Esophagus squamous epithelium (tissue), 5 donors: ENCODE results near the gene COLGALT1. TPM values are rescaled to one million over a fixed set of nuclear protein-coding genes. Genes with fewer than 3 reads are reported as not detected.

Experiments
- DNase-seq: peaks from one replicate; lab custom pipeline; 2025; lab: John Stamatoyannopoulos, UW
- H3K27ac ChIP-seq, 4 donors: fragments of 200-600 bp; sonication (generic); one replicate each; pipeline ENCODE4 v1.5.1; 2016 to 2019; ENCODE audit warnings: mild to moderate bottlenecking in 1 of 4
- H3K27me3 ChIP-seq, 4 donors: fragments of 200-600 bp; sonication (generic); 1 replicate in 3 of 4; 2 replicates in 1 of 4; pipeline versions ENCODE4 v1.5.1 to v1.6.0; 2017 to 2021; ENCODE audit warnings: antibody characterized with exemption in 1 of 4
- H3K36me3 ChIP-seq, 3 donors: fragments of 200-600 bp; sonication (generic); one replicate each; pipeline ENCODE4 v1.5.1; 2016 to 2019
- H3K4me1 ChIP-seq, 3 donors: fragments of 200-600 bp; sonication (generic); one replicate each; pipeline ENCODE4 v1.5.1; 2017 to 2019
- H3K4me3 ChIP-seq, 4 donors: fragments of 200-600 bp; sonication (generic); 1 replicate in 3 of 4; 2 replicates in 1 of 4; pipeline ENCODE4 v1.5.1; 2016 to 2019; ENCODE audit warnings: mild to moderate bottlenecking in 2 of 4, moderate library complexity in 1 of 4
- H3K9me3 ChIP-seq, 3 donors: fragments of 200-600 bp; sonication (generic); one replicate each; pipeline ENCODE4 v1.5.1; 2016 to 2019
- POLR2A ChIP-seq, 4 donors: fragments of 450-650 bp; IDR thresholded peaks; one replicate each; pipeline ENCODE4 v1.6.1; 2017; ENCODE audit warnings: antibody characterized with exemption in 4 of 4, mild to moderate bottlenecking in 4 of 4, moderate library complexity in 3 of 4
- WGBS, 2 donors: methylation state at CpG; one replicate each; pipeline ENCODE4 v1.1.5; 2018; 5-methylcytosine and 5-hydroxymethylcytosine counted together
- intact Hi-C: fragments of 100-400 bp; cut with DNase I; formaldehyde crosslinking; loops from one replicate; pipeline ENCODE4 v1.15.0; 2022
- total RNA-seq, 4 donors: library from RNA; depleted of rRNA; stranded (reverse); fragments of >200 nt; gene quantifications; one replicate each; pipeline ENCODE4 v1.1.0, GENCODE V29; 2016
- TF ChIP-seq, protein P1 (sequence below), 6 experiments: fragments of 450-650 bp in 4 of 6; fragments of 200-600 bp in 2 of 6; sonication (generic) in 2 of 6; IDR thresholded peaks; one replicate each; pipeline ENCODE4 v1.5.1; 2016 to 2019; ENCODE audit warnings: antibody characterized with exemption in 6 of 6, mild to moderate bottlenecking in 4 of 6, moderate library complexity in 4 of 6
- donor health status: DM: yes; HTN: yes; CAD: no.

The COLGALT1 gene
- total RNA-seq, 4 donors from 2014 or later: 23.1 to 51.9 (median 35.6) TPM

DNA sequence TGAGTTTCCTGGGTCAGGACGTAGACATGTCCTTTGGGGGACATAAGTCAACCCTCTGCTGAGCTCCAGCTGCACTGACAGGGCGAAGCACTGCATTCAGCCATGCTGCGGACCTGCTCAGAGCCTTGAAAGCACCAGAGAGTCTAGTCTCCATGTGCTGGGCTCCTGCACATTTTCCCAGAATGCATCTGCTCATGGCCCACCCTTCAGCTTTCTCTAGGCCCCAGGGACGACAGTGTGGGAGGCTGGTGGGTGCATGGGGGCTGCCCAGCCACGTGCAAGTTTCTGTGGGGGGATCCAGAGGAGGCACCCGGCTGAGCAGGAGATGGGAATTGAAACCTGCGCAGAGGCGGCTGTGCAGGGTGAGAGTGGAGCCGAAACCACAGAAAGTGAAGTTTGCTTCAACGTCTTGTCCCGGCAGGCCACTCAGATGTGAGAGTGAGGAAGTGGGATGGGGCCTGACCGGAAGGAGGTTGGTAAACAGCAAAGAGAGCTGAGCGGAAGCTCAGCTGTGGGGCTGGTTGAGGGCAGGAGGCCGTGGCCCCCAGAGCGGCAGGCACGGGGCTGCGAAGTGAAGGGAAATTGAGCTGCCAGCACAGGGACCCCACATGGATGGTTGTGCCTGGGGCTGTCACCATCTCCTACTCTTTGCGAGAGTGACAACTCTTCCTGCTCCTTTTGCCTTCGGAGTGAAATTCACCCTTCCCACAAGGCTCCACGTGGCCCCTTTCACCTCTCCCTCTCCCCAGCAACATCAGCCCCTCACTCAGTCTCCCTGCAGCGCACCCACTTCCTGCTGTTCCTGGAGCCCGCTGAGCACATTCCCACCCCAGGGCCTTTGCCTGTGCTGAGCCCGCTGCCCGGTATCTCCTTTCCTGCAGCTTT, 32.2 kb upstream of the COLGALT1 start:
- Histone ChIP-seq H3K36me3 (peaks cover 4 to 40% (median 6%) of the 10 kb centered on the region in 3 donors), H3K27me3 (peaks cover 0 to 31% (median 0%) of the 10 kb centered on the region in 4 donors), H3K9me3 (peaks cover 0 to 7% (median 0%) of the 10 kb centered on the region in 3 donors), H3K4me1 (peaks cover 5 to 15% (median 7%) of the 10 kb centered on the region in 3 donors), H3K4me3 (peak overlapping the region in 1 of 4 donors; percentile 30), H3K27ac (peak overlapping the region in 3 of 4 donors; percentile 11 to 76 (median 70))
- intact Hi-C loops: no loop called here
- TF ChIP-seq, protein P1, sequence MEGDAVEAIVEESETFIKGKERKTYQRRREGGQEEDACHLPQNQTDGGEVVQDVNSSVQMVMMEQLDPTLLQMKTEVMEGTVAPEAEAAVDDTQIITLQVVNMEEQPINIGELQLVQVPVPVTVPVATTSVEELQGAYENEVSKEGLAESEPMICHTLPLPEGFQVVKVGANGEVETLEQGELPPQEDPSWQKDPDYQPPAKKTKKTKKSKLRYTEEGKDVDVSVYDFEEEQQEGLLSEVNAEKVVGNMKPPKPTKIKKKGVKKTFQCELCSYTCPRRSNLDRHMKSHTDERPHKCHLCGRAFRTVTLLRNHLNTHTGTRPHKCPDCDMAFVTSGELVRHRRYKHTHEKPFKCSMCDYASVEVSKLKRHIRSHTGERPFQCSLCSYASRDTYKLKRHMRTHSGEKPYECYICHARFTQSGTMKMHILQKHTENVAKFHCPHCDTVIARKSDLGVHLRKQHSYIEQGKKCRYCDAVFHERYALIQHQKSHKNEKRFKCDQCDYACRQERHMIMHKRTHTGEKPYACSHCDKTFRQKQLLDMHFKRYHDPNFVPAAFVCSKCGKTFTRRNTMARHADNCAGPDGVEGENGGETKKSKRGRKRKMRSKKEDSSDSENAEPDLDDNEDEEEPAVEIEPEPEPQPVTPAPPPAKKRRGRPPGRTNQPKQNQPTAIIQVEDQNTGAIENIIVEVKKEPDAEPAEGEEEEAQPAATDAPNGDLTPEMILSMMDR (IDR thresholded peaks at IDR 0.05): no peak
- no peak for TF ChIP-seq POLR2A (IDR thresholded peaks at IDR 0.05)
- 45% methylated on average over 19 to 20 of the region's 24 CpGs for WGBS, 2 donors
- DNase-seq: peak; percentile 55

DNA sequence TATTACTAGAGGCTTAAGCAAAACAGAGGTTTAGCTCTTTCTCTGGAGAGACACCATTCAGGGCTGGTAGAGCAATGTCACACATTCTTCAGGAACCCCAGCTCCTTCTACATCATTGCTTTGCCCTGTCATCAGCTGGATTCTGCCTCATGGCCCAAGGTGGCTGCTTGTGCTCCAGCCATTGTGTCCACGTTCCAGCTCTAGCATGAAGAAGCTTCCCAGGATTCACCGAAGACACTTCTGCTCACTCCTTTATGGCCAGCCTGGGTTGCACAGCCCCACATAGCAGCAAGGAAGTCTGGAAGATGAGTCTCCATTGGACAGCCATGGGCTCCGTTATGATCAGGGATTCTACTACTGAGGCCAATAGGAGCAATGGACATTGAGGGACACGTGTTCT, 30.8 kb upstream of the COLGALT1 start:
- TF ChIP-seq POLR2A (IDR thresholded peaks at IDR 0.05): no peak
- TF ChIP-seq, protein P1 (IDR thresholded peaks at IDR 0.05): no peak
- Histone ChIP-seq H3K4me1 (peaks cover 5 to 15% (median 7%) of the 10 kb centered on the region in 3 donors), H3K27me3 (peaks cover 0 to 45% (median 2%) of the 10 kb centered on the region in 4 donors), H3K36me3 (peaks cover 0 to 26% (median 4%) of the 10 kb centered on the region in 3 donors), H3K4me3 (no peak overlapping the region), H3K9me3 (peaks cover 0 to 17% (median 0%) of the 10 kb centered on the region in 3 donors), H3K27ac (no peak overlapping the region)
- intact Hi-C loops: no loop called here
- WGBS, 2 donors: 95% methylated on average over 4 of the region's 4 CpGs
- DNase-seq: no peak

DNA sequence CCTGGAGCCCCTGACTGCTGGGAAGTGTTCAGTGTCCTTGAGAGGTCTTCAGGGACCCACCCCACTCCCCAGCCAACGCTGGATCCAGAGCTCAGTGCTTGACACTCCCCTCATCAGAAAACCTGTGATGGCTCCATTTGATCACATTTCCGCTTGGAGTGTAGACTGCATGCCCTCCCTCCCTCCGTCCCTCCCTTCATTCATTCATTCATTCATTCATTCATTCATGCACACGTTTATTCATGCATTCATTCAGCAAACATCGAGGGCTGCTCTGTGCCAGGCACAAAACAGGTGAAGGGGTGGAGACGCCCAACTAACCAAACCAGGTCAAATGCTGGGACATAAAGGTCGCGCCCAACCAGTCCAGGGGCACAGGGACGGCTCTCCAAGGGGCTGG, 30.3 kb upstream of the COLGALT1 start:
- TF ChIP-seq POLR2A (IDR thresholded peaks at IDR 0.05): no peak
- TF ChIP-seq, protein P1 (IDR thresholded peaks at IDR 0.05): no peak
- Histone ChIP-seq H3K27ac (no peak overlapping the region), H3K27me3 (peaks cover 0 to 50% (median 2%) of the 10 kb centered on the region in 4 donors), H3K4me1 (peaks cover 5 to 15% (median 7%) of the 10 kb centered on the region in 3 donors), H3K36me3 (peaks cover 0 to 21% (median 4%) of the 10 kb centered on the region in 3 donors), H3K9me3 (peaks cover 0 to 17% (median 0%) of the 10 kb centered on the region in 3 donors), H3K4me3 (no peak overlapping the region)
- 78 to 89% methylated on average over 3 to 8 of the region's 9 CpGs for WGBS, 2 donors
- no peak for DNase-seq
- intact Hi-C loops: no loop called here

DNA sequence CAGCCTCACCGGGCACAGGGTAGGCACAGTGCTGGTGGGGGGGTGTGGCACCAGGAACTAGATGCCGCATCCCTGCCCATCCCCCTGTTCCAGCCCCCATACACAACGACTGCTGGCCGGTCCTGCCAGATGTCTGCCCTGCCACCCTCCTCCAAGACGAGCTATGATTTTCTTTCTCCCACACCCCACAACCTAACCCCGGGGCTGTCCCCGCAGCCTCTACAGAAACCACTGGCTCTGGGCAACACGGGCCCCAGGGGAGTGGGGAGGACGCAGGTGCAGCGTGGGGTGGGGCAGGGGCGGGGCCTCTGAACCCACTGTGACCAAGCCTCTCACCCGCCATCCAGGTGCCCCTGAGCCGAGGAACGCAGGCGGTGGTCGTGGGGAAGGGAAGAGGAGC, 28.5 kb upstream of the COLGALT1 start:
- intact Hi-C loops: no loop called here
- peaks cover 5 to 15% (median 7%) of the 10 kb centered on the region in 3 donors for H3K4me1 ChIP-seq
- WGBS, 2 donors: 38 to 39% methylated on average over 5 to 7 of the region's 16 CpGs
- H3K27me3 ChIP-seq: peaks cover 0 to 52% (median 2%) of the 10 kb centered on the region in 4 donors
- H3K4me3 ChIP-seq: no peak overlapping the region
- H3K36me3 ChIP-seq: peaks cover 0 to 4% (median 0%) of the 10 kb centered on the region in 3 donors
- DNase-seq: peak; percentile 26
- TF ChIP-seq, protein P1 (IDR thresholded peaks at IDR 0.05): no peak
- no peak for TF ChIP-seq POLR2A (IDR thresholded peaks at IDR 0.05)
- H3K9me3 ChIP-seq: peaks cover 0 to 17% (median 0%) of the 10 kb centered on the region in 3 donors
- no peak overlapping the region for H3K27ac ChIP-seq

DNA sequence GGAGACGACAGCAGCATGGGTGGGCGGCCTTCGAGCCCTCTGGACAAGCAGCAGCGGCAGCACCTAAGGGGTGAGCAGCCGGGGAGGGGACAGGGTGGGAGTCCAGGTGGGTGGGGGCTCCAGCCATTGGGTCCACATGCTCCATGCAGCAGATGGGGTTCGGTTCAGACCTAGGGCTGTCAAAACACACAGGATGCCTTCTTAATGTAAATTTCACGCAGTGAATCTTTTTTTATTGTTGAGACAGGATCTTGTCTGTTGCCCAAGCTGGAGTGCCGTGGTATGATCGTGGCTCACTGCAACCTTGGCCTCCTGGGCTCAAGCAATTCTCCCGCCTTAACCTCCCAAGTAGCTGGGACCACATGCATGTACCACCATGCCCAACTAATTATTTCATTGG, 28.1 kb upstream of the COLGALT1 start:
- H3K4me1 ChIP-seq: peaks cover 5 to 15% (median 7%) of the 10 kb centered on the region in 3 donors
- H3K27me3 ChIP-seq: peaks cover 0 to 52% (median 2%) of the 10 kb centered on the region in 4 donors
- no peaks in the 10 kb centered on the region for H3K36me3 ChIP-seq
- intact Hi-C loops: no loop called here
- 54 to 68% methylated on average over 7 to 10 of the region's 10 CpGs for WGBS, 2 donors
- DNase-seq: no peak
- H3K4me3 ChIP-seq: no peak overlapping the region
- TF ChIP-seq, protein P1 (IDR thresholded peaks at IDR 0.05): no peak
- TF ChIP-seq POLR2A (IDR thresholded peaks at IDR 0.05): no peak
- no peak overlapping the region for H3K27ac ChIP-seq
- H3K9me3 ChIP-seq: peaks cover 0 to 17% (median 0%) of the 10 kb centered on the region in 3 donors
